PC-3 (cell line): ENCODE measurements around the gene PLD1. TPM values are rescaled to one million over a fixed set of nuclear protein-coding genes. Genes with fewer than 3 reads are reported as not detected.

Source experiments
- ATAC-seq: fragments of 200-7000 bp; cut with Tn5 transposase; 2 replicates; pipeline ENCODE4 v1.9.1; 2020; ENCODE audit warnings: mild to moderate bottlenecking, moderate library complexity
- BruUV-seq: library from RNA; stranded (reverse); fragments of 400-500 nt; replicated peaks from 2 replicates; lab custom pipeline; 2021; lab: Mats Ljungman, UMichigan
- CTCF ChIA-PET: fragments of 300-600 bp; sonication (Branson Sonifier 250); formaldehyde crosslinking; loops from one replicate; lab custom pipeline; 2022; ENCODE audit warnings: antibody characterized with exemption; lab: Charles Lee
- POLR2A ChIA-PET: fragments of 300-600 bp; sonication (Branson Sonifier 250); formaldehyde crosslinking; loops from one replicate; lab custom pipeline; 2022; ENCODE audit warnings: antibody characterized with exemption; ENCODE audit not compliant: unreplicated experiment; lab: Charles Lee
- DNase-seq: peaks from one replicate; pipeline ENCODE4 v3.0.0-alpha.2; 2015
- H2AFZ ChIP-seq: fragments of 300-600 bp; sonication (generic); 2 replicates; pipeline ENCODE4 v1.6.0; 2016; ENCODE audit warnings: antibody characterized with exemption, low read length
- H3F3A ChIP-seq: fragments of 300-600 bp; sonication (generic); one replicate; pipeline ENCODE4 v1.6.0; 2017; ENCODE audit warnings: antibody characterized with exemption, low read length, control low read depth, mild to moderate bottlenecking; ENCODE audit not compliant: unreplicated experiment
- H3K27ac ChIP-seq: fragments of 300-600 bp; sonication (generic); 2 replicates; pipeline ENCODE4 v1.5.1; 2016; ENCODE audit warnings: mild to moderate bottlenecking, low read length
- H3K27me3 ChIP-seq: fragments of 300-600 bp; sonication (generic); 2 replicates; pipeline ENCODE4 v1.6.1; 2016; ENCODE audit warnings: low read length, mixed read lengths
- H3K36me3 ChIP-seq: fragments of 300-600 bp; sonication (generic); 2 replicates; pipeline ENCODE4 v1.6.1; 2016; ENCODE audit warnings: low read depth, mixed run types, low read length, mixed read lengths
- H3K4me1 ChIP-seq: fragments of 300-600 bp; sonication (generic); 2 replicates; pipeline ENCODE4 v1.5.1; 2016; ENCODE audit warnings: low read length; ENCODE audit not compliant: insufficient read depth
- H3K4me2 ChIP-seq: fragments of 300-600 bp; sonication (generic); 2 replicates; pipeline ENCODE4 v1.6.0; 2016; ENCODE audit warnings: low read length
- H3K4me3 ChIP-seq: fragments of 300-600 bp; sonication (generic); 2 replicates; pipeline ENCODE4 v1.5.1; 2016; ENCODE audit warnings: mild to moderate bottlenecking, low read length, mixed read lengths
- H3K79me2 ChIP-seq: fragments of 300-600 bp; sonication (generic); 2 replicates; pipeline ENCODE4 v1.6.1; 2017; ENCODE audit warnings: low read length, mixed read lengths
- H3K9ac ChIP-seq: fragments of 300-600 bp; sonication (generic); 2 replicates; pipeline ENCODE4 v1.6.0; 2016; ENCODE audit warnings: mild to moderate bottlenecking, low read length
- H3K9me2 ChIP-seq: fragments of 300-600 bp; sonication (generic); replicated peaks from 2 replicates; pipeline ENCODE4 v1.6.1; 2016; ENCODE audit warnings: mixed run types, low read length, mixed read lengths
- H3K9me3 ChIP-seq: fragments of 300-600 bp; sonication (generic); 2 replicates; pipeline ENCODE4 v1.6.1; 2016; ENCODE audit warnings: low read length, mixed read lengths
- H4K20me1 ChIP-seq: fragments of 300-600 bp; sonication (generic); 2 replicates; pipeline ENCODE4 v1.6.1; 2016; ENCODE audit warnings: low read length, mixed read lengths
- EZH2 ChIP-seq: fragments of 300-600 bp; sonication (generic); IDR thresholded peaks from one replicate; pipeline ENCODE4 v1.6.1; 2017; ENCODE audit warnings: antibody characterized with exemption, mild to moderate bottlenecking, low read length; ENCODE audit not compliant: unreplicated experiment
- EZH2phosphoT487 ChIP-seq: fragments of 300-600 bp; sonication (generic); IDR thresholded peaks from 2 replicates; pipeline ENCODE4 v1.6.1; 2018; ENCODE audit warnings: mild to moderate bottlenecking, antibody characterized with exemption, low read length, borderline replicate concordance
- intact Hi-C: fragments of 100-400 bp; cut with micrococcal nuclease; formaldehyde crosslinking; loops from 2 replicates; pipeline ENCODE4 v1.9.0; 2023
- total RNA-seq: library from RNA; depleted of rRNA; stranded (reverse); fragments of >200 nt; gene quantifications from 2 replicates; pipeline ENCODE4 v1.2.3, GENCODE V29; 2014
- TF ChIP-seq, protein P1 (sequence below): fragments of 300-600 bp; sonication (generic); conservative IDR thresholded peaks from 2 replicates; pipeline ENCODE4 v1.5.1; 2017; ENCODE audit warnings: antibody characterized with exemption, low read depth, mild to moderate bottlenecking, low read length

PLD1 gene
- total RNA-seq, 1 experiment from 2014 or later, result 7.3 TPM

- intact Hi-C loops, result no loop called here
- H3K4me2 ChIP-seq, result no peak overlapping the region
- no peak overlapping the region for H2AFZ ChIP-seq
- no peak overlapping the region for H3K4me3 ChIP-seq
- no peak overlapping the region for H3K27ac ChIP-seq
- no peak overlapping the region; the same call in 1 of the 2 replicates for H3K9ac ChIP-seq
- H3K79me2 ChIP-seq, result no peaks in the 10 kb centered on the region
- no peaks in the 10 kb centered on the region for H4K20me1 ChIP-seq
- DNase-seq (no peak), ATAC-seq (no peak)
- H3K27me3 ChIP-seq, result no peaks in the 10 kb centered on the region
- TF ChIP-seq, protein P1, sequence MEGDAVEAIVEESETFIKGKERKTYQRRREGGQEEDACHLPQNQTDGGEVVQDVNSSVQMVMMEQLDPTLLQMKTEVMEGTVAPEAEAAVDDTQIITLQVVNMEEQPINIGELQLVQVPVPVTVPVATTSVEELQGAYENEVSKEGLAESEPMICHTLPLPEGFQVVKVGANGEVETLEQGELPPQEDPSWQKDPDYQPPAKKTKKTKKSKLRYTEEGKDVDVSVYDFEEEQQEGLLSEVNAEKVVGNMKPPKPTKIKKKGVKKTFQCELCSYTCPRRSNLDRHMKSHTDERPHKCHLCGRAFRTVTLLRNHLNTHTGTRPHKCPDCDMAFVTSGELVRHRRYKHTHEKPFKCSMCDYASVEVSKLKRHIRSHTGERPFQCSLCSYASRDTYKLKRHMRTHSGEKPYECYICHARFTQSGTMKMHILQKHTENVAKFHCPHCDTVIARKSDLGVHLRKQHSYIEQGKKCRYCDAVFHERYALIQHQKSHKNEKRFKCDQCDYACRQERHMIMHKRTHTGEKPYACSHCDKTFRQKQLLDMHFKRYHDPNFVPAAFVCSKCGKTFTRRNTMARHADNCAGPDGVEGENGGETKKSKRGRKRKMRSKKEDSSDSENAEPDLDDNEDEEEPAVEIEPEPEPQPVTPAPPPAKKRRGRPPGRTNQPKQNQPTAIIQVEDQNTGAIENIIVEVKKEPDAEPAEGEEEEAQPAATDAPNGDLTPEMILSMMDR, result no peak
- TF ChIP-seq EZH2 (no peak), EZH2phosphoT487 (no peak)
- H3K36me3 ChIP-seq, result no peaks in the 10 kb centered on the region
- BruUV-seq, result no TSS peak
- CTCF ChIA-PET, result no interaction called here
- POLR2A ChIA-PET, result no interaction called here
- H3K9me2 ChIP-seq, result no peaks in the 10 kb centered on the region
- no peaks in the 10 kb centered on the region for H3K9me3 ChIP-seq
- H3F3A ChIP-seq, result no peaks in the 10 kb centered on the region
- peaks cover 29% of the 10 kb centered on the region for H3K4me1 ChIP-seq
Observed at GRCh38 chr3:171784387-171784786, 25.9 kb downstream of the PLD1 start.

- ChIA-PET POLR2A (no interaction called here), CTCF (no interaction called here)
- no peaks in the 10 kb centered on the region for H4K20me1 ChIP-seq
- no peak overlapping the region for H3K27ac ChIP-seq
- intact Hi-C loops, result no loop called here
- peaks cover 22% of the 10 kb centered on the region for H3K4me1 ChIP-seq
- H3K9me2 ChIP-seq, result no peaks in the 10 kb centered on the region
- ATAC-seq (no peak), DNase-seq (no peak)
- no peaks in the 10 kb centered on the region for H3K79me2 ChIP-seq
- no peaks in the 10 kb centered on the region for H3K9me3 ChIP-seq
- TF ChIP-seq, protein P1, result no peak
- TF ChIP-seq EZH2phosphoT487, result no peak
- no peak for TF ChIP-seq EZH2
- no peak overlapping the region for H3K4me2 ChIP-seq
- no peaks in the 10 kb centered on the region for H3F3A ChIP-seq
- no peaks in the 10 kb centered on the region for H3K27me3 ChIP-seq
- H3K36me3 ChIP-seq, result no peaks in the 10 kb centered on the region
- BruUV-seq, result no TSS peak
- H2AFZ ChIP-seq, result no peak overlapping the region
- H3K4me3 ChIP-seq, result no peak overlapping the region
- no peak overlapping the region for H3K9ac ChIP-seq
Observed at GRCh38 chr3:171783626-171784025, 26.7 kb downstream of the PLD1 start.

DNA sequence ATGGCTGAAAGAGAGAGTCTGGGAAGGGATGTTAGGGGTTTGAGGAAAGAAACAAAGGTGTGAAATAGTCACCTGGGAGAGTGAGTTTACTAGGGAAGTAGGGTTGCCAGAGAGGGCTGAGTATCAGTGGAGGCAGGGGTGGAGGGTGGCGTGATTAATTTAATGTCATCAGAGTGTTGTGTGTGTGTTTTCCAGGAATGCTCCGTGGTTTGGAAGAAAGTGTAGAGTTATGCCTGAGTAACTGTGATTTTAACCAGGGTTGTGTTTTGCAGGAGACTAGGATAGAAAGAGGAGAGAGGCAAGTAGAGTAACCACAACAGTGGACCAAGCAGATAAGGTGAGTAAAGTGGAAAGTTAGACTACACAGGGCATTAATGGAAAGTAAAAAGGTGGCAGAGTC is 27.2 kb downstream of the PLD1 start:
- Histone ChIP-seq H3K9me2 (no peaks in the 10 kb centered on the region), H3K27me3 (no peaks in the 10 kb centered on the region), H3K4me3 (no peak overlapping the region), H3K36me3 (no peaks in the 10 kb centered on the region), H3K9me3 (no peaks in the 10 kb centered on the region), H3K4me1 (peaks cover 18% of the 10 kb centered on the region), H3K79me2 (no peaks in the 10 kb centered on the region), H3K27ac (no peak overlapping the region), H3K9ac (no peak overlapping the region), H3F3A (no peaks in the 10 kb centered on the region), H3K4me2 (no peak overlapping the region), H2AFZ (no peak overlapping the region), H4K20me1 (no peaks in the 10 kb centered on the region)
- ATAC-seq (no peak), DNase-seq (no peak)
- no TSS peak for BruUV-seq
- ChIA-PET CTCF (no interaction called here), POLR2A (no interaction called here)
- TF ChIP-seq EZH2 (no peak), EZH2phosphoT487 (no peak)
- TF ChIP-seq, protein P1, result no peak
- intact Hi-C loops, result no loop called here
